HG03575 (cell line): Measurements from ENCODE around the gene TUT7.
A peak's percentile ranks its signal among the peaks of the same experiment; 100 is the strongest.

ENCODE experiments used
- ATAC-seq: cut with Tn5 transposase; IDR thresholded peaks from one replicate; pipeline ENCODE4 v1.9.1; 2021; ENCODE audit not compliant: unreplicated experiment, insufficient number of reproducible peaks, low FRiP score; ENCODE audit errors: extremely low read depth

TUT7 gene

DNA sequence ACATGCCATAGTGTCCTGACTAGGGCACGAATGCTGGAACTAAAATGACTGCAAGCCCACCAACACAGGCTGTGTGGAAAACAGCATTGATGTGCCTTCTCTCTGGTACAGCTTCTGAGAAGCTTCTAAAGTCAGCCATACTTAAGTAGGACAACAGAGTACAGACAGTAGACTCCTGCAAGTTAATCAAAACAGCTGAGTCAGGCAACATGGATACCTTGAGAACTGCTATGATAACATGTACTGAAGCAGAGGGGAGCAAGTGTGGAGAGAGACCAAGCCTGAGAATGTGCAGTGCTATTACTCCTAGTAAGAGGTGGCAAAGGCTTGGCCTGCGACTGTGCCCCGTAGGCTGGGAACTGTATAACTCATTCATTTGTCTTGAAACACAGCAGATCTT is 74.4 kb downstream of the TUT7 start:
- no peak for ATAC-seq

DNA sequence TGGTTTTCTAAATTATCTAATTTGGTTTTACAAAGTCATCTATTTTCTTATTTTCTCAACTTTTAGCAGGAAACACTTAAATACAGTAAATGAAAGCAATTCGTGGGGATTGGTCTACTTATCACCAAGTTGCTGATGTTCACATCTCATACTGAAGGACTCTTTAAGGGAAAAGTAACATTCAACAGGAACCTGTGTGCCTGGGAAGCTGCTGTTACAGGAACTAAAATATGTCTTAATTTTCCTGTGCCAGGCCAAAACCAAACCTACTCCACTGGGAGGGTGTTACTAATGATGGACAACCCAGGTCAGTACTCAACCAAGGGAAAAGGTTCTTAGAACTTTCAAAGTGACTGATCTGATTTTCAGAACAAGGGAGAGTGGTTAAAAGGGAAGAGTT is 77.1 kb downstream of the TUT7 start:
- ATAC-seq, result no peak

DNA sequence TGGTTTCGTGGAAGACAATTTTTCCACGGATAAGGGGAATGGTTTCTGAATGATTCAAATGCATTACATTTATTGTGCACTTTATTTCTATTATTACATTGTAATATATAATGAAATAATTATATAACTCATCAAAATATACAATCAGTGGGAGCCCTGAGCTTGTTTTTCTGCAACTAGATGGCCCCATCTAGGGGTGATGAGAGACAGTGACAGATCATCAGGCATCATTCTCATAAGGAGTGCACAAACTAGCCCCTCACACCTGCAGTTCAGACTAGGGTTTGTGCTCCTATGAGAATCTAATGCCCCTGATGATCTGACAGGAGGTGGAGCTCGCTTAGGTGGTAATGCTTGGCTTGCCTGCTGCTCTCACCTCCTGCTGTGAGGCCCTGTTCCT is 78.2 kb downstream of the TUT7 start:
- no peak for ATAC-seq

DNA sequence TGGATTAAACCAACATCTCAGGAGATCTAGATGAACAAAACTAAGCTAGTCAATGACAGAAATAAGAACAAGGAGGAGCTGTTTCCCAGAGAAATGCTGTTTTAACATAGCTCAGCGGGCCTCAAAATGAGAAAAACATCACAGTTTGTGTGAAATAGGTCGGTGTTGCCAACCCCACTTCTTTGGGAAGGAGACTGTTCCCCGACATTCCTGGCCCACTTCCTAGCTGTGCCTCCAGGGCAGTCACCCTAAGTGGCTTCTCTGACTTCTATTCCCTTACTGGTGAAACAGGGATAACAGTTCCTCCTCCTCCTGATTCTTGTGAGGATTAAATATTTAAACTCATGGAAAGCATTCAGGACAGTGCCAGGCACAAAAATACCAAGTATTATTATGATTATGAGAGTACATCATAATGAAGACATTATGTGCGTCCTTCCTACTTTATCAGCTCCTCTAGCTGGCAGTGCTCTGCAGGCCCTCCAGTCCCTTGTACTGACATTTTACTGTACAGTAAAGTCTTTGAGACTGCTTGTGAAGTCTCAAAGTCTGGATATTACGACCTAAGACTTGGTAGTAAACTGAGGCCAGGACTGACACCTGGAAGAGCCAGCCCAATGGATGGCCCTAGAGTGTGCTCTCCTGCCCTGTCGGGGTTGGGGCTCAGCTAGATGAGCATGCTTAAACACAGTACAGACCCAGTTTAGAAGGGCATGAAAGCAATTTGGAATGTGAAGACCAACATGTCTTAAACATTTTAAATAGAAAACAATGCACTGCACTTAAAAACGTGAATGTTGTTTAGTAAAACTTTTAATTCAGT is 79.2 kb downstream of the TUT7 start:
- no peak for ATAC-seq

DNA sequence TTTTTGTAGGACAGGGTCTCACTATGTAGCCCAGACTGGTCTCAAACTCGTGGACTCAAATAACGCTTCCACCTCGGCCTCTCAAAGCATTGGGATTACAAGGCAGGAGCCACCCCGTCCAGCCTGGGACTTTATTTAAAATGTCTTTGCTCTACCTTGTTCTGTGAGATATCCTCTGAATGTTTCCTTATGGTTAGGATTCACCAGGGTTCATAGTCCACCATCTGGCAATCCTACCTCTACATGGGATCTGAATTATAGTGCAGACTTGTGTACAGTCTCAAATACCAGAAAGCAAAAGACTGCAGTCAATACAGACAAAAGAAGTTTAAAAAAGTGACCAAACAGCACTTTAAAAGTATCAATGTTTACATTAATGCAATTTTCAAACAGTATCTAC is 82.0 kb downstream of the TUT7 start:
- no peak for ATAC-seq

DNA sequence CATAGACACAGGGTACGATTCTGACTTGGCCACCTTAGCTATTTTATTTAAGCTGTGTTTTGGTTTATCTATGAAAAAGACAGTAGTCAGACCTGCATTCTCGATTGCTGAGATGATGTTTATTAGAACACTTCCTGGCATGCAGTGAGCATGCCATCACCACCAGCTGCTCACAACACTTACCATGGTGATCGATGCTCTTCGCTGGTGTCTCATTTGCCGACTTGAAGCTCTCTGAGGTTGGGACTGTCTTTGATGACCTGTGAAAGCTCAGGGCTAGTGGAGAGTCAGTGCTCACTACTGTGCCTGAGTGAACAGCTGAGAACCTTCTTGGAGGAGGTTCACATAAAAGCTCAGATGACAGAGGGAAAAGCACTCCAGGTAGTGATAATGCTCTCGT is 90.3 kb downstream of the TUT7 start:
- ATAC-seq, result no peak

DNA sequence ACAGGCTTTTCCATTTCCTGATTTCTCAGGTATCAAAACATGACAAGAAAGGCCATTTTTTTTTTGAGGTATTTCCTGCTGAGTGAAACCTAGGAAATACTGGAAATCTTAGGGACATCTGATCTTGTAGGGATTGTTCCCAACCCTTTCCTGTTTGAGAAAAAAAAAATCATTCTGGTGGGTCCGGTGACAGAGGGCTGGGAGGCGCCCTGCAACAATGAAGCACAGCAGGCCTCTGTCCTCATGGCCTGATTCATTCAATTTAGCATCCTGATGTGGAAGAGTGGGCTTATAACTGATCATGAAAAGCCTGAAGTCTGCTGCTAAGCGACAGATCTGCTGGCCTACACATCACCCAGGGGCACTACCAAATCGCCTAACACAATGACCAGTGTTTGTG is 91.7 kb downstream of the TUT7 start:
- ATAC-seq, result no peak

DNA sequence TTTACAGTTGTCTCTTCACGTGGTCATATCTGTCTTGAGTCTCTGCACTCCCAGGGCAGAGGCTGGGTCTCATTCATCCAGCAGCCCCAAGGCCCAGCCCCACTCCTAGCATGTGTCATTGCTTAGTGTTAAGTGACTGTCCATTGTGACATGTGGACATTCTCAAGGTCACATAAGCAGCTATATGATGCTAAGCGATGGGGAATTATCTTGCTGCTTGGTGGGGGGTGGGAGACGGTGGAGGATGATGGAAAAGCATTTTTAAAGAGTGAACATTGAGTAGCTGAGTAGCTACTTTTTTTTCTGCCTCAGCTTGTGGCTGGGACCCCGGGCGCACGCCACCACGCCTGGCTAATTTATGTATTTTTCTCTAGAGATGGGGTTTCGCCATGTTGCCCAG is 94.7 kb downstream of the TUT7 start, which contains the start of gene C9orf153:
C9orf153 (minus strand) TSS at position 101 of the 400 bp plus-strand sequence. CDS start 30,054 bp downstream, outside the sequence.
- no peak for ATAC-seq

DNA sequence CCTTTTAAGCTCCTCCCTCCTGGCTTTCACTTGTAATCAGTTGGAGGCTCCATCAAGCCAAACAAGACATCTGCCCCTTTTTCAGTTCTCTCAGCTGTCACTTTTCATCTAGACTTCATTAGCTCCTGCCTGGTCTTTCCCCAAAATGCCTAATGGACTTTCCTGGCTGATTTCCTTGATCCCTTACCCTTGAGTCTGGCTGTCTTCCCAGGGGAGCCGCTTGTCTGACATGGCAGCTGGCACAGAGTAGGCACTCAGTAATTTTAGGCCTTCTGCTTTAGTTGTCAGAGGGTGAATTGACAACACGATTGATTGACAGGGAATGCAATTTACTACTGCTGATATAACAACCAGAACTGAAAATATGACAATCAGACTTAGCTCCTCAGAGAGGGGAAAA is 96.8 kb downstream of the TUT7 start:
- no peak for ATAC-seq

DNA sequence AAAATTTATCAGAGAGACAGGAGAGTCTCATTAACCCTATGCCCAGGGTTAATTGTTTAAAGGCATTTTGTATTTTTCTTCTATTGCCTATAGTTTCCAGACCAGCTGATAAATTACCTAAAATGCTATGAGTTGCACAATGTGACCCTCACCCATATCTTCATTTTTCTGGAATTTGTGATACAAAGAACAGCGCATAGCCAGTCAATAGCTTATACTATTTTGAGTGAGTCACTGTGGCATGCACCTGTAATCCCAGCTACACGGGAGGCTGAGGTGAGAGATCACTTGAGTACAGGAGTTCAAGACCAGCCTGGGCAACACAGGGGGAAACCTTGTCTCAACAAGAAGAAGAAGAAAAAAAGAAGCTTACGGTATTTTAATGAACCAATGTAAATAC is 97.6 kb downstream of the TUT7 start:
- ATAC-seq, result no peak

DNA sequence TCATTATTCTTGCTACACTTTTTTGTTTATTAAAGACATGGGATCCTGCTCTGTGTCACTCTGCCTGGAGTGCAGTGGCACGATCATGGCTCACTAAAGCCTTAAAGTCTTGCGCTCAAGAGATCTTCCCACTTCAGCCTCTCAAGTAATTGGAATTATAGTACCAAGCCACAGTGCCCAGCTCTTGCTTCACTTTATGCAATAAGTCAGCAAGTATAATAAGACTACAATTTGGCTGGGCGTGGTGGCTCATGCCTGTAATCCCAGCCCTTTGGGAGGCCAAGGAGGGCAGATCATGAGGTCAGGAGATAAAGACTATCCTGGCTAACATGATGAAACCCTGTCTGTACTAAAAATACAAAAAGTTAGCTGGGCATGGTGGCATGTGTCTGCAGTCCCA is 100.6 kb downstream of the TUT7 start:
- ATAC-seq, result no peak

DNA sequence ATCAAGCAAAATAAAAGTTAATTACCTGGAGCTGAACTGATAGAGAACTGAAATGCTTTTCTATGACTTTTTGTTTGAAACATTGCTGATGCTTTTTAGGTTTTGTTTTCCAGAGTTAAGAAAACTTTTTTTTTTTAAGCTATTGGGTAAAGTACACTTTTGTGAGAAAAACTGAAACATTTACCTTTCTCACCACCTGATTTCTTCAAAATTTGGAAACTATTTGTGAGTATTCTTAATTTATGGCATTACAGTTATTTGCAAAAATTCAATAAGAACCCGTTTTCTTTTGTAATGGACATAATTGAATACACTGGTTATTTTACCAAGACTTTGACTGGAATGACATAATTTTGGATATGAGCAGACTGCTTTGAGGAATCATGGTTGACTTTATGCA is 101.3 kb downstream of the TUT7 start:
- ATAC-seq, result no peak

DNA sequence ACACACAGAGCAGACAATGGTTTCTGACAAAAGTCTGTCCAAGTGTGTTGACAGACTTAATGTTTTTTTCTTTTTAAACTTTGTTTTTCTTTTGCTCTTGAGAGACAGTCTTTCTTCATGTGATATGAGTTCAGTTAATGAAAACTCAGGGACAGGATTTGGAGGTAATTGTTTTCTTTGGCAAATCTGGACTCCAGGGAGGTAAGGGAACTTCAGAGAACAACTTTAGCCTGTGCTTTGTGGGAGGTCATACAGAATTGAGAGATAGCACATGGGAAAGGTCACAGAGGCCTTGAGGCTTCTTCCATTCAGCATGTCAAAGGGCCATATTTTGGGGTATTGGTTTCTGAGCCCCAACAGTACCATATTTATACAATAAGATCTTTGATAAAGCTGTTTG is 104.1 kb downstream of the TUT7 start:
- no peak for ATAC-seq

DNA sequence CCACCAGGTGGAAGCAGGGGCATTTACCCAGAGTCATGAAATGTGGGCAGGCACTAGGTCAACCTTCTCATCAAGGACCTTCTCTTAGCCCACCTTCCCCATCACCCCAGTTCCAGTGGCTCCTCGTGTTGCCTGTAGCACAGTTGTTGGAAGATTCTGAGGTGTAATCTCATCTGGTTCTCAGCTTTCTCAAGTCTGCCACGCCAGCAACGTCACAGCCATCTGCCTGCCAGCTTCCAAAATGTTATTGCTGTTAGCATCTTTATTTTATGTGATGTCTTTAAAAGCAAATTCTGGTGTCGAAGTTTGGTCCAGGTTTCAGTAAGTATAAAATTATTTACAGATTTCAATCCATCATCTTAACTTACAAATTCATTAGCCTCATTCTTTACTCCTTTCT is 105.5 kb downstream of the TUT7 start:
- no peak for ATAC-seq

DNA sequence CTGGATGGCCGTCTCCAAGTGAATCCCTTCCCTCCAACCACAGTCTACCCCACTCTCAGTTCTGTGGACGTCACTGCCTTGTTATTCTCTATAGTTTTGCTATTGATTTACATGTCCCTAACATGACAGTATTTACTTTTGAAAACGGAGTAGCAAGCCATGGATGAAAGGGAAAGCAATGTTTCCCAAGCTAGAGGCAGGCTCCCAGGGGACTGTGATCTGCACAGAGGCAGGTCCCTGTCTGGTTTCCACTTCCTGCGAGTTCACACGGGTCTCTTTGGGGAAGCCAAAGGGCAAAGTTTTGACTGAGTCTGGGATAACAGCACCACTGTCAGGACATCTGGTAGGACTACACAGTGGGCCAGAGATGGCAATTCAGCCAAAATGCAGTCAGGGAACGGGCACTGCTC is 107.5 kb downstream of the TUT7 start:
- ATAC-seq, result peak; percentile 73

DNA sequence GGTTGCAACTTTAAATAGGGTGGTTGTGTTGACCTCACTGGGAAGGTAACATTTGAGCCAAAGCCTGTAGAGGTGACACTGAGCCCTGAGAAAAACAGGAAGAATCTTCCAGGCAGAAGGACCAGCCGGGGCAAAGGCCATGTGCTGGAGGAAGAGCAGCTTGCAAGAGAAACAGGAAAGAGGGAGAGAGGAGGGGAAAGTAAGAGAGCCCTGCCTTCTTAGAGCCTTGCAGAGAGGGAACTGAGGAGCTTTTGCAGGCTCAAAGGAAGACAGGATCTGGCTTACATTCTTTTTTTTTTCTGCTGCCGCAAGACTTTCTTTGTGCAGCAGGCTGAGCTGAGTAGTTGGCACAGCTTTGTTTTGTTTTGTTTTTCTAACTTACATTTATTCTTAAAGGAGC is 112.1 kb downstream of the TUT7 start:
- ATAC-seq, result no peak

DNA sequence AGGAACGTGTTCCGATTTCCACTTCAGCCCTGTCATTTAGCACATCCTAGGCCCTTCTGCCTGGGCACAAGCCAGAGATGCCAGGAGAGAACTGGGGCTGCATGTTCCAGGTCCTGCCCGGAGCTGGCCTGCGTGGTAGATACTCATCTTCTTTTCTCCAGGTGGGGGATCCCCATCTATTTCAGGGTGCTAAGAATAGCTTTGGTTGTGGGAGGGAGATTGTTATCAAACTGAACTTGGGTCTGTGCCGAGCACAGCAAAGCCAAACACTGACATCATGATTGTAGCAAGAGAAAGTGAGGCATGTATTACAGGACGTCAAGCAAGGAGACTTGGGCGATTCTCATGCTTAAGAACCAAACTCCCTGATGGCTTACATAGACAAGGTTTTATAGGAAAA is 113.0 kb downstream of the TUT7 start:
- ATAC-seq, result no peak

DNA sequence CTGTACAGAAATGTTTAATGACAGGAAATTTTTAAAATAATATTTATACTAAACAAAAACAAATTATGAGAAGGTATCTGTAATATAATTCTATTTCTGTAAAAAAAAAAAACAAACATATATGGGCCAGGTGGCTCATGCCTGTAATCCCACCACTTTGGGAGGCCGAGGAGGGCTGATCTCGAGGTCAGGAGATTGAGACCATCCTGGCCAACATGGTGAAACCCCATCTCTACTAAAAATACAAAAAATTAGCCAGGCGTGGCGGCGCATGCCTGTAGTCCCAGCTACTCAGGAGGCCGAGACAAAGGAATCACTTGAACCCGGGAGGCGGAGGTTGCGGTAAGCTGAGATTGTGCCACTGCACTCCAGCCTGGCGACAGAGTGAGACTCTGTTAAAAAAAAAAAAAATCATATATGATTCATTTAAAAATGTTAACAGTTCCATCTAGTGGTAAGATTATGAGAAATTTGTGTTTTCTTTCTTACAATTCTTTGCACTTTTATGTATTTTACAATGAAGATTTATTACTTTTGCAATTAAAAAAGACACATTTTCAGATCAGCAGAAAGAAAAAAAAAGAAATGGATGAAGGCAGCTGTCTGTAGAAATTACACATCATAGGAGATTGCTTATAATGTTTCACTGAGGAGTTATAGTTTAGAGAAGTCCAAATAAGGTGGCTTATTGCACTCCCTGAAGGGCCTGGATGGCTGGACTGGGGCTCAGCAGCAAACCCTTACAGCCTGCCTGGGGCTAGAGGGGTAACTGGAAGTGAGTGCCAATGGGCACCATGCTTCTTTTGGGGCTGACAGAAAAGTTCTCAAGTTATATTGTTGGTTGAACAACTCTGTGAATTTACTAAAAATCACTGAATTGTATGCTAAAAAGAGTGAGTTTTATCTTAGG is 115.1 kb downstream of the TUT7 start:
- no peak for ATAC-seq
